Occipital lobe (tissue), 3 donors: Measurements from ENCODE around the gene EIF4ENIF1. TPM values are rescaled to one million over a fixed set of nuclear protein-coding genes. Genes with fewer than 3 reads are reported as not detected.
A peak's percentile ranks its signal among the peaks of the same experiment; 100 is the strongest.
"Not testable (repeated sequence)": the region's sequence is repeated elsewhere in the genome, so short reads cannot be mapped to it uniquely, and the experiment has no call there.

ENCODE experiments used
- DNase-seq: peaks from one replicate; lab custom pipeline; 2025; lab: John Stamatoyannopoulos, UW
- small RNA-seq: library from RNA; depleted of rRNA; stranded (forward); fragments of <200 nt; gene quantifications from one replicate; pipeline ENCODE3, GENCODE V24; 2014
- total RNA-seq: library from RNA; depleted of rRNA; stranded (reverse); fragments of >200 nt; gene quantifications from one replicate; pipeline ENCODE4 v1.2.3, GENCODE V29; 2014

The EIF4ENIF1 gene
- total RNA-seq, 1 donor from 2014 or later, result 19.8 TPM

DNA sequence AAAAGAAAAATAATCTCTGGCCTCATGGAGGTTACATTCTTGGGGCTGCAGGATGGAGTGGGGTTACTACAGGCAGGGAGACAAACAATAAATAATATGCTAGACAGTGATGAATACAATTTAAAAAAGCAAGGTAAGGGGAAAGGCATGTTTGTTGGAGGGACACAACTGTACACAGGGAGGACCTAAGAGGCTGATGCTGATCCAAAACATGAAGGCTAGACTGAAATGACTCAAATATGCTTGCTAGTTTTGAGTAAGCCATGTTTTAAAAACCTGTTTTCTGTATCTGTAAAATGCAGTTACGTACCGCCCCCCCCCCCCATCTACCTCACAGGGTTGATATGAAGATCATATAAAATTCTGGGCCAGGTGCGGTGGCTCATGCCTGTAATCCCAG lies 44.0 kb downstream of the EIF4ENIF1 start:
- no peak for DNase-seq

GRCh38 chr22:31443516-31443915 lies 46.1 kb downstream of the EIF4ENIF1 start:
- no peak for DNase-seq

DNA sequence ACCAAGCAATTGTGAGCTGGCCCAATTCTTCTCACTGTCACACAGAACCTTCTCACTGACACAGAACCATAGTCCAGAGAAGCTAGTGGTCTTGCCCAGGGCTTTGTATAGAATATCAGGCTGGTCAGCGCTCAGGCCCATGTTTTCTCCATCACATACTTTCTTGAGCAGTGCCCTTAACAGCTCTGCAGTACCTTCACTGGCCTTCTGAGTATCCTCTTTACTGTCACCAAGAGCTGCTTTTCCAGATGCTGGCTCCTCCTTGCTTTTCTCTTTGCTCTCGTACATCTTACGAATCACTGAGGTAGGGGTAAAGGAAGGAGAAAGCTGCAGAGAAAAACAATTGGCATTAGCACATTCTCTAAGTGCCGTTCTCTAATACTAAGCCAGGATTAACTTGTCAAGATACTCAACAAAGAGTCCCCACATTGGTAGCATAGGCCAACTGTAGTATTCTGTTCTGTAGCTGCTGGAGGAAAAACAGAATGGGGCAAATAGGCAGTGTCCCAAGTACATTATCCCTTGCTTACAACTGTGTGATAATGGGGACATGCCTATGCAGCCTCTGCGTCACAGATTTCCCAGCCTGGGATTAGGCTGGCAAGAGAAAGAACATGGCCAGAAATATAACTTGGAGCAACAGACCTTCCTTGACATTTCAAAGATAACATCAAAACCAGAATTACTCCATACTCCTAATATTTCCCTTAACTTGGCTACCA lies 46.7 kb downstream of the EIF4ENIF1 start:
- no peak for DNase-seq

GRCh38 chr22:31441652-31442051 lies 48.0 kb downstream of the EIF4ENIF1 start:
- no peak for DNase-seq

GRCh38 chr22:31440681-31441080 lies 49.0 kb downstream of the EIF4ENIF1 start:
- DNase-seq, result no peak

- DNase-seq, result no peak
Observed at GRCh38 chr22:31439808-31440207, 49.8 kb downstream of the EIF4ENIF1 start.

- DNase-seq, result no peak
Observed at GRCh38 chr22:31436132-31436531, 53.5 kb downstream of the EIF4ENIF1 start.

DNA sequence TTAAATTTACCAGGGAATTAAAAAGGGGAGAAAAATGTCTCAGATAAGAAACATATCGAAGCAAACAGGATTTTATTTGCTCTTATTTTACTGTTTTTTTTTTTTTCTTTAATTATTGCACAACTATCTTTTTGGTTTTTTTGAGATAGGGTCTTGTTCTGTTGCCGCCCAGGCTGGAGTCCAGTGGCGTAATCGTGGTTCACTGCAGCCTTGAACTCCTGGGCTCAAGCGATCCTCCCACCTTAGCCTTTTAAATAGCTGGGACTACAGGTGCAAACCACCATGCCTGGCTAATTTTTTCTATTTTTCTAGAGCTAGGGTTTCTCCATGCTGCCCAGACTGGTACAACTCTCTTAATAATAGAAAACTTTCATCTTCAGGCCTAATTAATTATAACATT lies 57.7 kb downstream of the EIF4ENIF1 start:
- no peak for DNase-seq

GRCh38 chr22:31425331-31426050 lies 64.2 kb downstream of the EIF4ENIF1 start:
- no peak for DNase-seq

GRCh38 chr22:31402350-31402749 lies 87.3 kb downstream of the EIF4ENIF1 start:
- DNase-seq, result not testable (repeated sequence)

DNA sequence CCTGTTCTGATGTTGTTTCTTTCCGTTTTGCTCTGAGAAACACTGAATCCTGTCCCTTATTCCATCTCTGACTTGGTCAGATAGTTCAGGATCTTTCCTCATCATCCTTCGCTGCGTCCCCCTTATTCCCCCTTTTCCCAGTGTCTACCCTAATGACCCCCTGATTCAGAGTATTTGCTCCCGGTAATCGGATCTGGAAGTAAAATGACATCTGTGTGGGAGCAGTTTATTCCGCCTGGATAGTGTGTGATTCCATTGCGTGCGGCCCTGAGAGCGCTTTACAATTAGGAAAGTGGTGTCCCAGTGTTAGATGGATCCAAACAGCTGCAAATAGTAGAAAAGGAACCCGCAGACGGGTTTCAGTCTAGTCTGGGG lies 89.6 kb downstream of the EIF4ENIF1 start:
- no peak for DNase-seq

- DNase-seq, result peak; percentile 96
Observed at GRCh38 chr22:31399211-31400022, 90.2 kb downstream of the EIF4ENIF1 start, which contains the start of gene DRG1. DRG1 (plus strand) TSS chr22:31399604; CDS start chr22:31399684, 80 bp downstream.

DNA sequence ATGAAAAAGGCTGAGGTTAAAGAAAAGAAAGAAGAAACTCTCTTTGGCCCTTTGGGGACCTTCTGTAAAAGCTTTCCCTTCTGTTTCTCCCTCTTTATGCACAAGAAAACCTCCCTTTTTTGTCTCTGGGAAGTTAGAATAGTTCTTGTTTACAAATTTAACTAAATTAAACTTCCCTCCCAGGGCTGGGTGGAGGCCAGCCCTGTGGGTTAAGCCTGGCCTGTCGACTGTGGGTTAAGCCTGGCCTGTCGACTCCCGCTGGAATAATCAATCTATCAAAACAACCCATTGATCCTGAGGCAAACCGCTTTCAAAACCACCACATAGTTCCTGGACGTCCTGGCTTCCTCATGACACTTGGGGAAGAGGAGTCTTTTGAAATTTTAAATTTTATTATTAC lies 91.4 kb downstream of the EIF4ENIF1 start:
- no peak for DNase-seq

- DNase-seq, result no peak
Observed at GRCh38 chr22:31394326-31394725, 95.3 kb downstream of the EIF4ENIF1 start.

DNA sequence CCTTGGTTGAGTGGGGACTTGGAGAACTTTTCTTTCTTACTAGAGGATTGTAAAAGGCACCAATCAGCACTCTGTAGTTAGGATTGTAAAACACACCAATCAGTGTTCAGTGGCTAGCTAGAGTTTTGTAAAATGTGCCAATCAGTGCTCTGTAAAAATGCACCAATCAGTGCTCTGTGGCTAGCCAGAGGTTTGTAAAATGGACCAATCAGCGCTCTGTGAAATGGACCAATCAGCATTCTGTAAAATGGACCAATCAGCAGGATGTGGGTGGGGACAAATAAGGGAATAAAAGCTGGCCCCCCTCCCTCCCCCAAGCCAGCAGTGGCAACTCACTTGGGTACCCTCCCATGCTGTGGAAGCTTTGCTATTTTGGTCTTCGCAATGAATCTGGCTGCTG lies 95.7 kb downstream of the EIF4ENIF1 start:
- DNase-seq, result no peak

Small RNAs within 50 kb of the gene (small RNA-seq; reads per million reads assigned to genes)
- not detected for gene AL096701.2
- gene RNU6-28P, result not detected

Other genes starting within 250 kb of the EIF4ENIF1 start
- gene PIK3IP1, start 197.4 kb downstream of the EIF4ENIF1 start, total RNA-seq, result 23.2 TPM
- 29.9 TPM for gene PATZ1, start 143.5 kb downstream of the EIF4ENIF1 start, total RNA-seq
- 63.0 TPM for gene DRG1, start 90.2 kb downstream of the EIF4ENIF1 start, total RNA-seq
- 15.1 TPM for gene SFI1, start 6.7 kb upstream of the EIF4ENIF1 start, total RNA-seq
- 37.4 TPM for gene PISD, start 172.4 kb upstream of the EIF4ENIF1 start, total RNA-seq